HG03565 (cell line): ENCODE data around the gene ST3GAL5.

Experiments
- ATAC-seq: cut with Tn5 transposase; IDR thresholded peaks from one replicate; pipeline ENCODE4 v1.9.1; 2021; ENCODE audit warnings: mild to moderate bottlenecking, moderate library complexity; ENCODE audit not compliant: unreplicated experiment

Gene ST3GAL5

DNA sequence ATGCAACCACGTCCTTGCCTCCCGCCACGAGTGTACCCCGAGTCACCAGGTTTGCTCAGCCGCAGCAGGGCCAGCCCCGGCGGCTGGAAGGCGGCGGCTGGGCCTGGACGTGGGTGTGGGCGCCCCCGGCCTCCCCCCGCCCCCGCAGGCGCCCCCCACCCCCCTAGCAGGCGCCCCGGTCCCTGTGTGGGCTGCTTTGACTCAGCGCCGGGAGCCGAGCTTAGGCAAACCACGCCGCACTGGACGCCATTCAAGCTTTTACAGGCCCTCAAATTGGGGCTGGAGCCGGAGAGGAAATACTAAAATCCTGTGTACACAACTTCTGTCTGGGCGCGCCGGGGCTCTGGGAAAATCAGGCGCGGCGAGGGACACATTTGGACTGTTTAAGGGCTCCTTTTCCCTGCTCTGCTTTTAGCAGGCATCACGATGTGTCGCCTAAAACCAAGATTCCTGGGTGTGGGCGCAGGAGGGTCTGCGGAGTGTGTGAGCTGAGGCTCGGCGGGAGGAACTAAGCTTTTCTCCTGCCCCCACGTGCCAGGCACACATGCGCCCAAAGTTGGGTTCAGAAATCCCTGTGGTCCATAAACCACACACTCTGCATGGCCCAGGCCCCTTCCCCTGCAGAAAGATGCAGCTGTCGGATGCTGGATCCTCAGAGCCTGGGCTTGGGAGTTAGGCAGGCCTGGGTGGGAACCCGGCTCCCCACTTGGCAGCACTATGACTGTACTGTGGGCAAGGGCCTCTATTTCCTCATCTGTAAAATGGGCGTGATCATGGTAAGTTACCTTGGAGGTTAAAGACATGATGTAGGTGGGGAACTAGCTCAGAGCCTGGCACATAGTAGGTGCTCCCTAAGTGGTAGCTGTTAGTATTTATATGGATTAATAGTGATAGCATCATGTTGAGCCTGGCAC is 77.4 kb downstream of the ST3GAL5 start:
- no peak for ATAC-seq

DNA sequence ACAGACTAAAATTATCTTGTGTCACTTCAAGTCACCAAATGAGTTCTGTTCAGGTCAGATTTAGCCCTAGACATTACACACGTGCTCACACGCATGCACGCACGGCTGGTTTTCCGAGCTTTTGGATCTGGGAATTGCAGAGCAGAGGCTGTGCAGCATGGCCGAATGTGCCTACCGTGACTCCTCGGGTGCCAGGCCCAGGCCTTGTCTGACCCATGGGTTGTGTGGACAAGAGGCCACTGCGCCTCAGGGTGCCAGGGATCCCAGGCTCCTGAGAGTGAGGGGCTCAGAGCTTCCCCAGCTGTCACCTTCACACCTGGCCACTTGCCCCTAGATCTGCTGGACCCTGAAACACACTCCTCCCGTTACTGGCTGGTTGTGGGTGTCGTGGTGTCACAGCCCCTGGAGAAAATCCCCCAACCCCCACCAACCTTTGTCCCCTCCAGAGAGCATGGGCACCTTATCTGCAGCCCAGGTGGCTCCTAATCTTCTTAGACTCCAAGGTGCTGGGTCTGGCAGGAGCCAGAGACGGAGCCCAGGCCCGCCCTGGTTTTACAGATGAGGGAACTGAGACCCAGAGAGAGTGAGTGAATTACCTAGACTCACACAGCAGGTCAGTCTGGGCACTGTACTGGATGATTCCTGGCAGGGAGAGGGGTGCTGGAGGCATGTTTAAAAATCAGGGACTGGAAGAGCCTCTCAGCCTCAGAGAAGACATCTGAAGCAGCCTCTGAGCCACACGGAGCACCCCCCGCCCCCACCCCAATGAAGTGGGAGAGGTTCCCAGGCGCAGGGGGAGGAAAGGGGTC is 78.2 kb downstream of the ST3GAL5 start:
- no peak for ATAC-seq

DNA sequence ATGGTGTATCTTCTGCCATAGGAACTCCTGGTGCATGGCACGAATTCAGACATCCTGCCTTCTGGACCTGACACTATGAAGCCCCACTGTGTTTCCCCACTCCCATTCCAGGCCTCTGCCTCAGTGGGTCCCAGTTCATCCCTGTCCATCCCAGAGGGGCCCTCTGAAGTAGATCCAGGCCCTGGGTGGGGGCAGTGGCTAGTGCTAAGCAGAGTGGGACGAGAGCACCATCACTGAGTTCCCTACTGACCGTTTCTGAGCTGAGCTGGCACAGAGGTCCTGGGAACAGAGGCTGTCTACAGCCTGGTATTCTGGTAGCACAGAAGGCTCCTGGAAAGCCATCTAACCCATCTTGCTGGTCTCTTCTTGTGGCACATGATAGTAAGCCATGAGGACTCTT is 81.0 kb downstream of the ST3GAL5 start:
- ATAC-seq, result no peak

DNA sequence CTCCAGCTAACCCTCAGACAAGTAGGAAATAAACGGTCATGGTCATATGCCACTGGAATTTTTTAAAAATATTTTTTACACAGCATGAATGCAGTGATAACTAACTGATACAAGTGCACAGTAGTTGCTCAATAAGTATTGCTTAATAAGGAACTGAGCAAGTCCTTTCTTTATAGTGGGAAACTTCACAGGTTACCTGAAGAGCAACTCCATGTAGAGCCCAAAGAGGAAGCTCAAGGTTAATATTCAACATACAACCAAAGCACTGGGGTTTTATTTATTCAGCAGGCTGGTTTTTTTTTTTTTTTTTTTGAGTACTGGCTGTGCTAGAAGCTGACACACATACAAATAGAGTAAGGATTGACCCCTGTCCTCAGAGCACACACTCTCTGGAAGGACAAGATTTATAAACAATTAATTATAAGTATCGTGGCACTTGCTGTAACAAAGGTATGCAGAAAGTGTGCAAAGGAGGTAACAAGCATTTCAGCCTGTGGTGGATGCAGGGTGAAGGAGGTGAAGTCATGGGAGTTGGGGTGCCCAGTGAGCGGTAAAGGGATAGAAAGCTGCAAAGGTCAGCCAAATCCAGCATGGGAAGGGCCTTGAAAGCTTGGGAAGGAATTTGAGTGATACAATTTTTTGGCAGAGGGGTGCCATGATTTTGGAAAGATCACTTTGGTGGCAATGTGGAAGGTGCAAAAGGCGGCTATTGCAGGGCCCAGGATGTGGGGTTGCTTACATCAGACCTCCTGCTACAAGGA is 82.3 kb downstream of the ST3GAL5 start:
- ATAC-seq, result no peak

DNA sequence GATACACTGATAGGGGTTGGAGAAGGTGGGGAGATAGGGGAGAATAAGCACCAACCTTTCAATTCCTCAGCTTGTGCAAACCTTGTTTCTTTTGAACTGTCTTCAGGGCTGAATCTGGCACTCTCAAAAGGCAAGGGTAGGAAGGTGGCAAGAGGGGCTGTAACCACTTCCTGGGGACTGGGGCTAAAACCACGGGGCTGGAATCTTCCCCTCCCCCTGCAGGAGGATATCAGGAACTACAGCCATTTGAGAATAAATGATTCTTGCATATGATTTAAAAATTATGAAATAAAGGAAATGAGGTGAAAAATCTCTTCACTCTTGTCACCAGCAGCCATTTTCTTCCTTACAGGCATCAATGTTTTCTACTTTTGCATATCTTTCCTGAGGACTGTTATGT is 84.2 kb downstream of the ST3GAL5 start:
- ATAC-seq, result no peak

DNA sequence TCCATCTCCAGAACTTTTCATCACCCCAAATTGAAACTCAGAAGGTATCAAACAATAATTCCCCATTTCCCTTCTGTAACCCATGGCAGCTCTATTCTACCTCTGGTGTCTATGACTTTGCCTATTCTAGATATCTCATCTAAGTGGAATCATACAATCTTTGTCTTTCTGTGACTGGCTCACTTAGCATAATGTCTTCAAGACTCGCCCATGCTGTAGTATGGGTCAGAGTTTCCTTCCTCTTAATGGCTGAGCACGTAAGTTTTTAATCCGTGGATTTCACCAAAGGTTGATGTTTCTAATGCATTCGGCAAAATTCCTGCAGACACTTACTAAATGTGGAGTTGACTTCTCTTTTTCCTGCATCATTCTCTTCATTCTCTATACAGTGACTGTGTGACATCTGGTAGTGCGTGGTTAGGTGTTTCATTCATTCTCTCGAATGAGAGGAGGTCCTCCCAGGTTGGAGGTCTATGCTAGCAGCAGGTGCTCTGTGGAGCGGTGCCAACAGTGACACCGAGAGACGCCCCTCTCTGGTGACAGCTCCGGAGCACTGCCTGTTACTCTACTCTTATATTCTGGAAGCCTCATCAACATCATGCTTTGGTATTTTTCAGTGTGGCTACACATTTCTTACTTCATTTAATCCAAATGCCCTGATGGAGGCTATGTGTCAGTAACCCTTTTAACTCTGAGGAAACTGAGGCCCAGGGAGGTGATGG is 84.9 kb downstream of the ST3GAL5 start:
- no peak for ATAC-seq

DNA sequence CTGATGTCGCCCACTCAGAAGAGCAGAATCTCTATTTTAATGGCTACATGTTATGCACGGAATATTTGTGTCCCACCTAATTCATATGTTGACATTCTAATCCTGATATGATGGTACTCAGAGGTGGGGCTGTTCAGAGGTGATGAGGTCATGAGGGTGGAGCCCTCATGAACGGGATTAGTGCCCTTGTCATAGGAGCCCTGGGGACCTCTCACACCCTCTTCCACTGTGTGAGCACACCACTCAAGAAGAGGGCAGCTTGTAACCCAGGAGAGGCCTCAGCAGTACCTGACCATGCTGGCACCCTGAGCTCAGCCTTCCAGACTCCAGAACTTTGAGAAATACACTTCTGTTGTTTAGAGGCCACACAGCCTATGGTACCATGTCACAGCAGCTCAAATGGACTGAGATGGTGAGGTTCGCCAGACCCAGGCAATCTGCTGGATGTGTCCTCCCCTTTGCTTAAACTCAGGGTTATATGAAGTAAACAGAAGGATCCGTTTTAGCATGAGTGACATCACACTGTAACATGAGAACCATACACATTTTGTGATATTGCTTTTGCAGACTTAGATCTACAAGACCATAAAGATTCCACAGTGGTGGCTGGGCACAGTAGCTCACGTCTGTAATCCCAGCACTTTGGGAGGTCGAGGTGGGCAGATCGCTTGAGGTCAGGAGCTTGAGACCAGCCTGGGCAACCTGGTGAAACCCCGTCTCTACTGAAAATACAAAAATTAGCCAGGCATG is 86.3 kb downstream of the ST3GAL5 start:
- ATAC-seq, result no peak

DNA sequence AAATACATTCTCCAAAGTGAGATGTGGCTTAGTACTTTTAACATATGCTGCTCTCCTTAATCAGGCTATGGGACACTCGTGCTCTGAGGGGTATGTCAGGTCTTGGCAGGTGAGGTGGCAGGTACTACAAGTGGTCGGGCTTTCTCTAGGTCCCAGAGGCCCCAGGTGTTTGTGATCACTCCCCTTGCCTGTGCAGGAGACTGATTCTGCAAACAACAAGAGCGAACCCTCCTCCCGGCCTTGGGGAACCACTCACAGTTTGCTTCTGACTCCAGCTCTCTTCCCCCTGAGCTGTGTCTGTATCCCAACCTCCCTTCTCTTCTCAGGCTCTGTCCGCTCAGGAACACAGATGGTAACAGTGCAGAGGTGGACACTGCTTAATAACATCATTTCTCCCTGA is 86.9 kb downstream of the ST3GAL5 start:
- ATAC-seq, result no peak

DNA sequence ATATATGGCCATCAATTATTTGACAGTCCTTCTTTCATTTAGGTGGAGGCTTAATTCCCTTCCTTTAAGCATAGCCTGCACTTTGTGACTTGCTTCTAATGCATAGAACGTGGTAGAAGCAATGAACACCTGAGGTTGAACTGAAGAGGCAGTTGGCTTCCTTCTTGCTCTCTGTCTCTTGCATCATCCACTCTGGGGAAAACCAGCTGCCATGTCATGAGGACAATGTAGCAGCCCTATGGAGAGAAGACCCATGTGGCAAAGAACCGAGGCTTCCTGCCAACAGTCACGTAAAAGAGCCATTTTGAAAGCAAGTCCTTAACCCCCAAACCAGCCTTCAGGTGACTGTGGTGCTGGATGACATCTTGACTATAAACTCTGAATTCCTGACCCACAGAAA is 88.2 kb downstream of the ST3GAL5 start:
- no peak for ATAC-seq

DNA sequence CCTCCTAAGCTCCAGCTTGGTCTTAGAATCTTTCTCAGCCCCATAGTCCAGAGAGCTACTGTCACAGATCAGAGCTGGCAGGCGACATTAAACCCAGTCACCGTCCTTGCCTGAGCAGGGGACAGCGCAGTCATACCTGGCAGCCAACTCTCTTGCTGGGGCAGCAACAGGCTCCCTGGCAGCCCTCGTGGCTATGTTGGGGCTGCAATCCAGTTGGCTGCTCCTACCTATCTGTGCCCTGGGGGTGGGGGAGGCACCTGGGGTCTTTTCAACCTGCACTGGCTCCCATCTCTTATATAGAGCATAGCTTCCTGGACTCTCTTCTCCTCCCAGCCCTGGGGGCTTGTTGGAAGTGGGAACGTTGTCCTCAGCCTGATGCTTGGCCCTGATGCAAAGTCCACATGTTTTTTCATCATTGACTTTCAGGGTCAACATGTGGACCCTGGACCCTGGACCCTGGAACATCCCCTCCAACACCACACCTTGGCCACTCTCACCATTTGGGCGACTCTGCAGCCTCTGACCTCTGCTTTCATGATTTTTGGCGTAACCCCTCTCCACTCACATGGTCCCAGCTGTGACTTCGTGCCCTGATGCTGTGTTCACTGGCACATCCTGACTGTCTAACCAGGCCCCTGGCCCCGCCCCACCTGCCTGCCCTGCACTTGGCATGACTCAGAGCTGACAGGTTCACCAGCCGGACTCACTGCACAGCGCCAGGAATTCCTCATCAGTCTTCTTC is 89.4 kb downstream of the ST3GAL5 start:
- ATAC-seq, result no peak

DNA sequence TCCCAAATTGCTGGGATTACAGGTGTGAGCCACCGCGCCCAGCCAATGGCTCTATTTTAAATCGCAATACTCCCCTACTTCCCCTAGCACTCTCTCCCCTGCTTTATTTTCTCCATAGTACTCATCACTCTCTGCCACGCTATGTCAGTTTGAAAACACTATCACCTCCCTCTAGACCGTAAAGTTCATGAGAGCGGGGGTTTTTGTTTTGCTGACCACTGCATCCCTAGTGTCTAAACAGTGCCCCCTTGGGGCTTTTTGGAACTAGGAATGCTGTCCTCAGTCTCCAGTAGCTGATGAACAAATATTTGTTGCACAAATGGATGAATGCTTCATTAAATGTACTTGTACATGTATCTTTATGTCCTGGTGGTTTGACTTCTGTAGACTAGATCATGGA is 90.9 kb downstream of the ST3GAL5 start:
- ATAC-seq, result no peak

DNA sequence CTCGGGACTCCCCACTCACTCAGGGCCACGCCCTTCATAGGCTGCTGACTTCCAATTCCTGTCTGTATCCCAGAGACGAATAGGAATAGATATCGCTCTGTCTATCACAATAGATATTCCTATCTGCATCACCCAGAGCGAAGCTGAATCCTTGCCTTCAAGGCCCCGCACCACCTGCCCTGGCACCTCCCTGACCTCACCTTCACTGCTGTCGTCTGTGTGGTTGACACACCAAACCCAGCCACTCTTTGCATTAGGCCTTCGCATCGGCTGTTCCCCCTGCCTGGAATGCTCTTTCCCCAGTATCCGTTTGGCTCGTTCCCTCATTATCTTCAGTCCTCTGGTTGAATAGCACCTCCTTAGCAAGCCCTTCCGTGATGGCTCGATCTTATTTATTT is 91.5 kb downstream of the ST3GAL5 start:
- no peak for ATAC-seq

DNA sequence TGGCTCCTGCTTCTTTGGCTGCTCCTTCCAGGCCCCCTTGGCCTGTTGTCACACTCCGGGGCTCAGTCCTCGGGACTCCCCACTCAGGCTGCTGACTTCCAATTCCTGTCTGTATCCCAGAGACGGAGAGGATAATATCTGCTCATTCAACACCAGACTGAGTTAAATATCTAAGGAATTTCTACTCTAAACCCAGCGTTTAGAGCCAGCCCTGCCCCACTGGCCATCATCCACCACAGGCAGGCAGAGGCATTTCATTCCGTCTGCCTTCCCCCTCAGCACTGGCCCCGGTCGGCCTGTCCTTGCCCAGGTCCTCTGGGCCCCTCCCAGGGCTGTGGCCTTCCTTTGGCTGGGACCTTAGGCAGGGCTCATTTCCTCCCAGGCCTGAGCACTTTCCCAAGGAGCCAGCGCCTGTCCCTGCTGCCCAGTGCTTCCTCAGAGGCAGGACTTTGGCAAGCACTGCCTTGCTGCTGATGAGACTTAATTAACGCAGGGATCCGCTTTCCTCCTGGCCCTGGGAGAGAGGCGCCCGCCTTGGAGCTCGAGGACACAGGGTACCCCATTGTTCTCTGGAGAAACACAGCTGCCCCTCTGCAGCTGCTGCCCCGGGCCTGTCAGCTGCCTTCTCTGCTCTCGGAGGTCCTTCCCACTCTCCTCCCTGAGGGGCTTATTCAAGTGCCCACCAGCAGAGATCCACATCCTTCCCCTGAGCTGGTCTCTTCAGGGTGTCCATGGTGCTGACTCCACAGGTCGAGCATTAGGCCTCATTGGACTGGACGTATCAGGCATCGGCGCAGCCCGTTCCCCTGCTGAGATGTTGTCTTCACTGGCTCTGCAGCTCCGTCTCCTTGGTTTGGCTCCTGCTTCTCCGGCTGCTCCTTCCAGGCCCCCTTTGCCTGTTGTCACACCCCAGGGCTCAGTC is 92.2 kb downstream of the ST3GAL5 start:
- ATAC-seq, result no peak

DNA sequence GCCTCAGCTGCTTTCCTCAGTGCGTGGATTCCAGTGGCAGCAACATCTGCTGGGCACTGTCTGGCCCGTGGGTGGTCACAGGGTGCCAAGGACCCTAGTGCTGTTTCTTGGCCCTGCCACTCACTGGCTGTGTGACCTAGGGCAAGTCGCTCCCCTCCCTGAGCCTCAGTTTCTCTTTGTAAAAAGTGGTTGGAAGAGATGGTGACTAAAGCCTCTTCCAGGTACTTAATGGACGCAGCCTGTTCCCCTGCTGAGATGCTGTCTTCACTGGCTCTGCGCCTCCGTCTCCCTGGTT is 92.8 kb downstream of the ST3GAL5 start:
- no peak for ATAC-seq

DNA sequence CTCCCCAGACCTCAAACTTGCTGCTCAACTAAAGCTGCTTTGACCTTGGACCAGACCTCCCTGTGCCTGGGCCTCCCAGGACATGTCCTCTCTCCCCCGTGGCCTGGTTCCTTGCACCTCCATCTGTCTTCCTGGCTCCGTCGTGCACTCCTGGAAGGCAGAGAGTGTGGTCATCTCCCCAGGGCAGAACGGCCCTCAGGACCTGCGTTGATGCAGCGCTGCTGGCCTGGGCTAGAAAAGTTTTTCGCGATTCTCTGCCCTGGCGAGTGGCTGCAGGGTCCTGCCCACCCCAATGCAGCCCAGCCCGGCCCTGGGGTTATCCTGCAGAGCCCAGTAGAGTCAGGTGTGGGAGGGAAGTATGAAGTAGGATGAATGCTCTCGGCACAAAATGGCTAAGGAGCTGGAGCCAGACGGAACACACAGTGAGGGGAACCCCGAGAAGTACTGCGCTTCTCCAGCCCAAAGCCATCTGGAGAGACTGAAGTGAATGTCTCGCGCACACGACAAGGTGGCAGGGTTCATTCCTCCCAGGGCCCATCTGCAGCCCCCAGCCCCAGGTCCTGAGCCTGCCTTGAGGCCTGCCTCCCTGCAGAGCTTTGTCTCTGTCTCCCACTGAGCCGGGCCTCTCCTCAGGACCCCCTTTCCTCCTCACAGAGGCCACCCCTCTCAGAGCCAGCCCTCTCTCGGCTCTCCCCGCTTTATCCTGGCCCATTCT is 93.3 kb downstream of the ST3GAL5 start:
- ATAC-seq, result no peak

DNA sequence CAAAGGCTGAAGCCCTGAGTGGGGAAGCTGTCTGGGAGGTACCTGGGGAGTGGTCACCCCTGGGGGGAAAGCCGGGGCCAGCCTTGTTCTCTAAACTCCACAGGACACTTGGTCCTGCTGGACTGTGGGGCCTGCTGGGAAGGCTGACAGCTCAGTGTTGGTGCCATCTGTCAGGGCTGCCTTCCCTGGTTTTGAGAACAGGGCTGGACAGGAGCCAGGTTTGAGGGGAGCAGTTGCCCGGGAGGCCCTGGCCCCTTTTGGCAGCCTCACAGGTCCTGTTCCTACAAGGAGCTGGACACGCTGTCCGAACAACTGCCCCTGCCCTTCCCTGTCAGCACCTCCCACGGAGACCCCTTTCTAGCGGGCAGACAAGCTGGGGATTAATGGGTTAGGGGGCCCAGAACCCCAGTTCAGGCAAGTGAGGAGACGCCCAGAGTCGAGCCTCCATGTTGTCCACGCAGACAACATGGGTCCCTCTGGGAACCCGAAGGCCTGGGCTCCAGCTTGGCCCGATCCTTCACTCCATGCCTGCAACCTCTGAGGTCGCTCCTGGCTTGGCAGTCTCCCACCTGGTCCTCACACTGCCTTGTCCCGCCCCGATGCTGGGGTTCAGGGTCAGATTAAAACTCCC is 94.2 kb downstream of the ST3GAL5 start:
- ATAC-seq, result no peak

DNA sequence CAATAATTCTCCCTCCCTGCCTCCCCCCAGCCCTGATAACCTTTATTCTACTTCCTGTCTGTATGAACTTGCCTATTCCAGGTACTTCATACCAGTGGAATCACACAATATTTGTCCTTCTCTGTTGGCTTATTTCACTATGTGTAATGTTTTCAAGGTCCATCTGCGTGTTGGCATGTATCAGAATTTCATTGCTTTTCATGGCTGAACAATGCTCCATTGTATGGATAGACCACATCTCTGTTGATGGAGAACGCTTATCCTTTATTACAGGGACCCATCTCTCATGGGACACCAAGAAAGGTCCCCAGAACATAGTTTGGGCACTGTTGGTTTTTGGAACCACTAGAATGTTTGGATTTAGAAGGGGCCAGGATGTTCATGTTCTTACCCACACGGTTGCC is 94.8 kb downstream of the ST3GAL5 start:
- no peak for ATAC-seq
